Astrocyte of the hippocampus (primary cell): ENCODE data around the gene URAD.
"Not testable (repeated sequence)": the region's sequence is repeated elsewhere in the genome, so short reads cannot be mapped to it uniquely, and the experiment has no call there.

Experiments
- DNase-seq: peaks from one replicate; pipeline ENCODE4 v3.0.0; 2011; ENCODE audit warnings: low read depth, low spot score

The URAD gene

DNA sequence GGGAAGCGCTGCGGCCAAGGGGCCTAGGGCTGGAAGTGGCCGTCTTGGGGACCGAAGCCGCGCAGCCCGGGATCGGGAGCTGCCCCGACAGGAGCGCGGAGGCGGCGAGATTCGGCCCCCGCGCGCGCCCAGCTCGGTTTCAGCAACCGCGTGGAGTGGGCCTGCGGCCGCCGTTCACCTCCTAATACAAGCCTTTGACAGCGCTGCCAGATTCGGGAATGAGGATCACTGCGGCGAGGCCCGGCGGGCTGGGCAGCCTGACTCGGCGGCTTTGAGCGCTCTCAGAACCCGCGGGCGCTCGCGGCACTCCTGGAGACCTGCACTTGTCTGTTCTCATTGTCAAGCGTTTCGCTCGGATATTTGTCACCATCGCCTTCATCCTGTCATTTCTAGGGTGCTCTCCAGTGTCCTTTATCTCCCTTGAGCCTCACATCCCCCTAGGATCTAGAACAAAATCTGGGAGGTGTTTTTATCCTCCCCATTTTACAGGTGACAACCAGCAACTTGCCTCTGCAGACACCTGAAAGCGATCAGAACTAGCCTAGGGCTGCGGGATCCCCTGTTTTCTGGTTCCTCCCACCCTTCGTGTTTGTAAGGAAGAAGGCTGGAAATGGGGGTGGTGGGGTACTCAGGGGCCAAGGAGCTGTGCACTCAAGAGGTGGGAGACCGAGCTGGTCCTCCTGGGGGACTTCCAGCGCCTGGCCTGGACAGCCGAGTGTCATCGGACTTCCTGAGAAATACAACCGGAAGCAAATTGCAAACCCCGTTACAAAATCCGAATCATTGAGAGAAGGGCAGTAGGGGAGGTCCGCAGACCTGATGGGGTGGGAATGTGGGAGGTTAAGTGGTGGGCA lies 17.9 kb downstream of the URAD start:
- DNase-seq = no peak

- no peak for DNase-seq
These were observed 18.6 kb downstream of the URAD start for GRCh38 chr13:27969866-27970229.

DNA sequence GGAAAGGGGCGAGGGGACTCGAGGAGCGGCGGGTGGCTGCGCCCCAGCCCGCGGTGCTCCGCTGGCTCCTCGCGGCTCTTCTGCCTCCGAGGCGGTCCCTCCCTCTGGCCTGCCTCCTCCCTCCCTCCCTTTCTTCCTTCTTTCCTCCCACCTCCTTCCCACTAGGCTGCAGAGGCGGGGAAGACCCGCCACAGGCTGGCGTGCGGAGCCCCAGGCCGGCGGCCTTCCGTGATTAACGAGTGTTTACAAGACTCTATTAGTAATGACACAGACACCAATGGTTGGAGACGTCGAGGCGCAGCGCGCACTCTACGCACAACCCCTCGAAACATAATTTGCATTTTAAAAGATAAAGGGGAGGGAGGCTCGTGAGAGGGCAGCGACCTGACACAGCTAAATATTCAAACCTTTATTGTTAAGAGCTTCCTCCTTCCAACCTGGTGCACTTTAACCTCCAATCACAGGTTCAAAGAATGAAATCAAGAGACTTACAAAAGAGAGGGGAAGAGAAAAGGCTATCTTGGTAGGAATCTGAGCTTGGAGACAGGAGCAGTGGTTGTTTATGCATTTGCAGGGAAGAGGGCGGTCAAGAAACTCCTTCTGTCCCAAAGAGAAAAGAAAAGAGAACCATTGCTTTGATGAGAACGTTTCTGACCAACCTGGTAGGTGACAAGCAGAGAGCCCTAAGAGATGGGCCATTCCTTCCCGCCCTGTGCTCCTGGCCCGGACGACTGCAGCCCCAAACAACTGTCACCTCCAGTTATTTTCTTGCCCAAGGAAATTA lies 19.2 kb downstream of the URAD start, which contains the start of gene CDX2:
Gene CDX2 (minus strand): TSS at position 234 of the 784 bp plus-strand sequence. CDS start 309 bp downstream, outside the sequence.
- DNase-seq = no peak

GRCh38 chr13:27968316-27969081 lies 20.0 kb downstream of the URAD start:
- no peak for DNase-seq

- DNase-seq = no peak
These were observed 20.7 kb downstream of the URAD start for GRCh38 chr13:27967736-27968315.

DNA sequence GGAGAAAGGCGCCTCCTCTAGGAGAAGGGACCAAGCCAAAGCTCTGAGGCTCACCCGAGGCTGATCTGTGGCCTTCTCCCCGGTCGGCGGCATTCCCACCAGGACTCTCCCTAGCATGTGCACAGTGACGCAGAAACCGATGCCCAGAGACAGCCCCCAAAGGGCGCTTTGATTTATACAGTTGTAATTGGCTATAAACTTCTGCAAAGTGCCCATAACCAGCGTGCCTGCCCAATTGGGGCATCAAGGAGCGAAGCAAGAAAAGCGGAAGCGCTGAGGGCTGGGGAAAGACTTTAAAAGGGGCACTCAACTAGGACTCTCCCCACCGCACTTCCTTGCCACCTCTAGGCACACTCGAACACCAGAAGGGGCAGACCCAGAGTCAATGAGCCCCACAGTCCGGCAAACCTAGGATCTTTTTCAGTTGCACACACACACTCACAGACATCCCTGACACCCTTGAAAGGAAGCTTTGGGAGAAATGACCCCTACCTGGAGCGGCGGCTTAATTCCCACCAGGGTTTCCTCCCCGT lies 21.2 kb downstream of the URAD start:
- DNase-seq = no peak

- no peak for DNase-seq
These were observed 21.8 kb downstream of the URAD start for GRCh38 chr13:27966641-27967202.

- no peak for DNase-seq
These were observed 22.5 kb downstream of the URAD start for GRCh38 chr13:27965740-27966640.

- no peak for DNase-seq
These were observed 23.2 kb downstream of the URAD start for GRCh38 chr13:27965343-27965739.

- no peak for DNase-seq
These were observed 23.7 kb downstream of the URAD start for GRCh38 chr13:27964741-27965323.

DNA sequence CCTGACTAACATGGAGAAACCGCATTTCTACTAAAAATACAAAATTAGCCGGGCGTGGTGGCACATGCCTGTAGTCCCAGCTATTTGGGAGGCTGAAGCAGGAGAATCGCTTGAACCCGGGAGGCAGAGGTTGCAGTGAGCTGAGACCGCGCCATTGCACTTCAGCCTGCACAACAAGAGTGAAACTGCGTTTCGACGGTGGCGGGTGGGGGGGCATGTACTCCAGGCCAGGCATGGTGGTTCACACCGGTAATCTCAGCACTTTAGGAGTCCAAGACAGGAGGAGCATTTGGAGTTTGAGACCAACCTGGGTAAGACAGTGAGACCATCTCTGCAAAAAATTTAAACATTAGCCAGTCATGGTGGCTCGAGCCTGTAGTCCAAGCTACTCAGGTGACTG lies 24.3 kb downstream of the URAD start:
- not testable (repeated sequence) for DNase-seq

DNA sequence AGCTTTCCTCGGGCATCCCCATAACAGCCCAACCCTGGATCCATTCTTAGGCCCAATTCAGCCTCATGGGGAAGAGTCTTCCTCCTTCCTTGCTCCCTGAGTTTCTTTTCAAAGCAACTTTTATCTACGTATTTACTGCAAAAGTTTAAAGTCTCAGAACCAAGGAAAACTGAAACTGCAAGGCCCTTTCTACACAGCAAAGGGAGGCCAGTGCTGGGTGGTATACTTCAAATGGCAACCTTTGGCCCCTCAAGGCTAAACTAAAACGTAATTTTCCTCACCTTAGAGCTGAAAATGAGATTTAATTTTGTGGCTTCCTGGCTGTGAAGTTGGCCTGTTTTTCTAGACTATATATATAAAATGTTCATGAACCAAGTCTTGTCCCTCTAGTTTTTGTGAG lies 25.0 kb downstream of the URAD start:
- no peak for DNase-seq

DNA sequence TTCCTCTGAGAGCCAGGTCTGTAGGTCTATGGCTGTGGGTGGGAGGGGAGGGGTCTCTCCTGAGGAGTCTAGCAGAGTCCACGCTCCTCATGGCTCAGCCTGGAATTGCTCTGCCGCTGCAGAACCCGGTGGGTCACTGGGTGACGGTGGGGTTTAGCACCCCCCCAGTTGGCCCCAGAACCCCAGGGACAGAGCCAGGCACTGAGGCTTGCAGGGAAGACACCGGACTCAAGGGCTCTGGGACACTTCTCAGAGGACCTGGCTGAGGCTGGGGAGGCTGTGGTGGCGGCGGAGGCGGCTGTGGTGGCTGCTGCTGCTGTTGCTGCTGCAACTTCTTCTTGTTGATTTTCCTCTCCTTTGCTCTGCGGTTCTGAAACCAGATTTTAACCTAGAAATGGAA lies 25.5 kb downstream of the URAD start:
- DNase-seq = no peak

DNA sequence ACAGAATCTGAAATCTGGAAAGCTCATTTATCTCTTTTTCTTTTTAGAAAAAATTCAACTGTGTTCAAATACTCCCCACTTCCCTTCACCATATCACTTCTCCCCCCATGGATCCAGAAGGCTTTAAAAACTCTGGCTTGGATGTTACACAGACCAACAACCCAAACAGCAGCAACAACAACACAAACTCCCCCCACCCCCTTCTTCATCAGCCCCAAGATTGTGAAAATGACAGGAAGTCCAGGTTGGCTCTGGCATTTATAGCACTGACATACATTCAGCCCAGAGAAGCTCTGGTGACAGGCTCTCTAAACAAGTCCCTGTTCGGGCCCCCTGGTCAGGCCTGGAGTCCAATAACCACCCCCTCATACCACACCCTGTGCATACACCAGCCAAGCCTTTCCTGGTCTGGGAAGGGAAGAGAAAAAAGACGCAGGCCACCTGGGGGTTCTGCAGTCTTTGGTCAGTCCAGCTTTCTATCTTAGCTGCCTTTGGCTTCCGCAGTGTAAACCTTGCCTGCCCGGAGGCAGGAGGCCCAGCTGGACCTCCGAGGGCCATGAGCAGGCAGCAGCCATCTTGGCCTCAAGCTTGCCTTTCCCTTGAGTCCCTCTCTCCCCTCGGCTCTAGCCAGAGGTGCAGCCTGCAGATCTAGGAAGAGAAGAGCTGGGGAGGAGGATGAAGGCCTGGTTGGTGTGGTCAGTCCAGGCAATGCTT lies 26.2 kb downstream of the URAD start:
- no peak for DNase-seq

DNA sequence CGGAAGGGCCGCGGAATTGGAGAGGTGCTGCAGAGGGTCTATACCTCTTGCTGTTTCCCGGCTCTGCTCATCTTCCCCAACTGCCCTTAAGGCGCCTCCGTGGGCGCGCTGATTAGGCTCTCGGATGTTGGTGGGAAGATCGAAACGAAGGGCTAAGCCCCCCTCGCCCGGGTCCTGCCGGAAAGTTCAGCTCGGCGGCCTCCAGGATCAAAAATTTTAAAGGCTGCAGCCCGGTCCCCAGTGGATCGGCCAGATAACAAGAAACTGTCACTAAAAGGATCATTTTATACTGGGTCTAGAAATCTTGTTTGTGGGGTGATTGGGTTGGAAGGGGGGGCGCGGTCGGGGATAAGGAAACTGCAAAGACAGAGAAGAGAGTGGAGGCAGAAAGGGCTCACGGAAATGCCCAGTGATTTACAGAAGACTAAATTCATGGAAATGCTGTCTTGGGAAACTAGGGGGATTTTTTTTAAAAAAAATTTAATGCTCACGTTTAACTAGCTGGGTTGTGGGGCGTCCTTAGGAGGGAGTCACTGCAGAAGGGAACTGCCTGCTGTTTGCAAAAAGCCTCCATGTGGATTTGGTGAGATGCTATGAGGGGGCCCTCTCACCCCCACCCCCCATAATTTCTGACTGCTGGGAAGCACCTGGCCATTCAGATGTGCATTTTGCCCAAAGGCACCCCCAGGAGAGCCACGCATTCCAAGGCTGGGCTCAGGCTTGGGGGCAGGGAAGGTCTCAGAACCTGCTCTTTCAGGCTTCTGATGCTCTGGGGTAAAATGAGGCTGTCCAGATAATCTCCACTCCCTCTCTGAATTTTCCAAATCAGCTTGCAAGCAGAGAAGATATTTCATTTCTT lies 27.0 kb downstream of the URAD start:
- DNase-seq = no peak

DNA sequence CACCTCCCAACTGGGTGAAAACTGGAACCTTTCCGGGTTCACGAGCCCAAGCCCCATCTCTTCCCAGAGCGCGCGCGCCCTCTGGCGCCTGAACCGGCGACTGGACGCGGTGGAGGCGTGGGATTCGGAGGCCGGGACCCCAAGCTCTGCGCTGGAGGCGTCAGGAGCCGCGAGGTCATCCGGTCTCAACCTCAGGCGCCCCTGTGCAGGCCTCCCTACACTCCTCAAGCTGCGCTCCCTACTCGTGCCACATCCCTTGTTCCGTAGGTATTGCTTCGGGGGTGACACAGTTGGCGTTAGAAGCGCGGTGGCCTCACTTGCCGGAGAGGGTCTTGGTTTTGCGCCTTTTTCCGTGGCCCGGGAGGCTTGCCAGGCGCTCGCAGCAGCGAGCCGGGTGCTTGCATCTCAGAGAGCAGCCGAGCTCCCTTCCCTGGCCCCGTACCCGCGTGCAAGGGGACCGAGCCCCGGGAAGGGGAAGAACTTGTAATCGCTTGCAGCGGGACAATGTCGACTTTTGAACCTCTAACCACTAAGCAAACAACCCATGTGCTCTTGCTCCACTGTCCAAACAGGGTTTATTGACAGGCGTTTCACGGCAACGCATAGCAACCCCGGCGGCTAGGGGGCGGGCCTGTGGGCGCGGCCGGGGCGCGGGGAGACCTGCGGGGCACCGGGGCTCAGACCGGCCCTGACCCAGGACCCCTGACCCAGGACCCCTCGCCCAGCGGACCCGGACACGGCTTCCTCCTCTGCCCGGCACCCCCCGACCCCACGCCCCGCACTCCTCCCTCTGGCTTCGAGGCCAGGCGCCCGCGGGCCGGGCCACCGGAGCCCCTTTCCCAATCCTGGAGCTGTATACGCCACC lies 27.9 kb downstream of the URAD start:
- no peak for DNase-seq

GRCh38 chr13:27959976-27960361 lies 28.5 kb downstream of the URAD start:
- DNase-seq = no peak
